Activated naive CD4-positive, alpha-beta T cell (primary cell): ENCODE measurements around the gene NCAPD3.

Experiments used
- DNase-seq, 4 experiments: peaks; one replicate each; lab custom pipeline; 2025; lab: John Stamatoyannopoulos, UW

The NCAPD3 gene

GRCh38 chr11:134158023-134158422 is 65.7 kb downstream of the NCAPD3 start:
- no peak for DNase-seq

GRCh38 chr11:134157451-134157850 is 66.3 kb downstream of the NCAPD3 start:
- no peak for DNase-seq

- no peak for DNase-seq
Measured at GRCh38 chr11:134155946-134156865, 67.6 kb downstream of the NCAPD3 start.

GRCh38 chr11:134155456-134155855 is 68.3 kb downstream of the NCAPD3 start:
- no peak for DNase-seq

GRCh38 chr11:134154441-134154840 is 69.3 kb downstream of the NCAPD3 start:
- no peak for DNase-seq

GRCh38 chr11:134153147-134153905 is 70.4 kb downstream of the NCAPD3 start:
- no peak for DNase-seq

GRCh38 chr11:134152696-134153095 is 71.1 kb downstream of the NCAPD3 start:
- no peak for DNase-seq

- DNase-seq = no peak
Measured at GRCh38 chr11:134151083-134151747, 72.6 kb downstream of the NCAPD3 start.

- no peak for DNase-seq
Measured at GRCh38 chr11:134150195-134150903, 73.4 kb downstream of the NCAPD3 start.

GRCh38 chr11:134149371-134149770 is 74.4 kb downstream of the NCAPD3 start:
- no peak for DNase-seq

GRCh38 chr11:134146598-134146997 is 77.2 kb downstream of the NCAPD3 start:
- DNase-seq = no peak

GRCh38 chr11:134145715-134146114 is 78.1 kb downstream of the NCAPD3 start:
- DNase-seq = no peak

GRCh38 chr11:134144744-134145143 is 79.0 kb downstream of the NCAPD3 start:
- DNase-seq = no peak

GRCh38 chr11:134143801-134144200 is 80.0 kb downstream of the NCAPD3 start:
- no peak for DNase-seq

GRCh38 chr11:134142536-134142935 is 81.2 kb downstream of the NCAPD3 start:
- DNase-seq = no peak

- no peak for DNase-seq
Measured at GRCh38 chr11:134140961-134141490, 82.7 kb downstream of the NCAPD3 start.

GRCh38 chr11:134139873-134140331 is 83.9 kb downstream of the NCAPD3 start:
- DNase-seq = peak in 2 of 4 experiments; percentile 5 to 9

GRCh38 chr11:134139303-134139872 is 84.4 kb downstream of the NCAPD3 start:
- DNase-seq = no peak

GRCh38 chr11:134138376-134138775 is 85.4 kb downstream of the NCAPD3 start:
- no peak for DNase-seq

- no peak for DNase-seq
Measured at GRCh38 chr11:134134167-134134566, 89.6 kb downstream of the NCAPD3 start.

- DNase-seq = no peak
Measured at GRCh38 chr11:134132808-134133207, 91.0 kb downstream of the NCAPD3 start.
